HepG2 (cell line): ENCODE data around the gene PPP4R3A. TPM values are rescaled to one million over a fixed set of nuclear protein-coding genes. Genes with fewer than 3 reads are reported as not detected.
A peak's percentile ranks its signal among the peaks of the same experiment; 100 is the strongest.

Experiments
- ADNP ChIP-seq: sonication (generic); formaldehyde crosslinking; IDR thresholded peaks from 2 replicates; pipeline ENCODE4 v1.4.0; 2020; ENCODE audit warnings: missing genetic modification reagents
- ASH2L ChIP-seq: fragments of 300-600, 200-600 bp; sonication (generic); IDR thresholded peaks from 2 replicates; pipeline ENCODE4 v1.7.0; 2017; ENCODE audit warnings: low read depth, mild to moderate bottlenecking, moderate library complexity, mixed read lengths, low read length; ENCODE audit not compliant: insufficient read length
- ATF5 ChIP-seq: sonication (generic); formaldehyde crosslinking; IDR thresholded peaks from 2 replicates; pipeline ENCODE4 v1.4.0; 2020; ENCODE audit warnings: mild to moderate bottlenecking, low read depth, missing genetic modification reagents
- CSRNP1 ChIP-seq: sonication (generic); formaldehyde crosslinking; IDR thresholded peaks from 2 replicates; pipeline ENCODE4 v1.8.1; 2023; ENCODE audit warnings: mild to moderate bottlenecking, missing genetic modification reagents
- IRF1 ChIP-seq: sonication (generic); formaldehyde crosslinking; IDR thresholded peaks from 2 replicates; pipeline ENCODE4 v1.4.0; 2020; ENCODE audit warnings: low read depth, mild to moderate bottlenecking, missing genetic modification reagents
- IRX3 ChIP-seq: sonication (generic); formaldehyde crosslinking; IDR thresholded peaks from 2 replicates; pipeline ENCODE4 v1.8.1; 2023; ENCODE audit warnings: mild to moderate bottlenecking, low read depth, missing genetic modification reagents, borderline replicate concordance
- KLF16 ChIP-seq, 2 experiments: sonication (generic) in 1 of 2; formaldehyde crosslinking in 1 of 2; IDR thresholded peaks; 2 replicates each; pipeline versions ENCODE4 v1.6.1 to v1.8.0; 2016 to 2023; ENCODE audit warnings: missing genetic modification reagents in 2 of 2, missing compliant biosample characterization in 1 of 2
- MYPOP ChIP-seq: sonication (generic); formaldehyde crosslinking; IDR thresholded peaks from 2 replicates; pipeline ENCODE4 v1.8.1; 2023; ENCODE audit warnings: mild to moderate bottlenecking, moderate library complexity, missing genetic modification reagents
- NCOA1 ChIP-seq: sonication (generic); formaldehyde crosslinking; IDR thresholded peaks from 2 replicates; pipeline ENCODE4 v1.9.0; 2021; ENCODE audit warnings: missing genetic modification reagents
- PHB2 ChIP-seq: fragments of 450-650 bp; IDR thresholded peaks from 2 replicates; pipeline ENCODE4 v1.6.1; 2018; ENCODE audit not compliant: partially characterized antibody
- RARG ChIP-seq: sonication (generic); formaldehyde crosslinking; IDR thresholded peaks from 2 replicates; pipeline ENCODE4 v1.4.0; 2020; ENCODE audit warnings: low read depth, mild to moderate bottlenecking, missing genetic modification reagents
- ZKSCAN8 ChIP-seq: IDR thresholded peaks from 2 replicates; pipeline ENCODE4 v1.6.1; 2016; ENCODE audit warnings: borderline replicate concordance, missing genetic modification reagents, missing compliant biosample characterization
- ZMAT5 ChIP-seq: sonication (generic); formaldehyde crosslinking; IDR thresholded peaks from 2 replicates; pipeline ENCODE4 v1.5.0; 2020; ENCODE audit warnings: mild to moderate bottlenecking, low read depth, missing genetic modification reagents, borderline replicate concordance
- ZNF275 ChIP-seq: sonication (generic); formaldehyde crosslinking; IDR thresholded peaks from 2 replicates; pipeline ENCODE4 v1.8.0; 2022; ENCODE audit warnings: missing genetic modification reagents, mild to moderate bottlenecking, inconsistent platforms, borderline replicate concordance
- ZNF276 ChIP-seq: sonication (generic); formaldehyde crosslinking; IDR thresholded peaks from 2 replicates; pipeline ENCODE4 v1.4.0; 2020; ENCODE audit warnings: mild to moderate bottlenecking, low read depth, missing genetic modification reagents
- ZNF512 ChIP-seq: sonication (generic); formaldehyde crosslinking; IDR thresholded peaks from 2 replicates; pipeline ENCODE4 v1.4.0; 2020; ENCODE audit warnings: mild to moderate bottlenecking, missing genetic modification reagents
- ZNF775 ChIP-seq: sonication (generic); formaldehyde crosslinking; IDR thresholded peaks from 2 replicates; pipeline ENCODE4 v1.4.0; 2020; ENCODE audit warnings: missing genetic modification reagents, mild to moderate bottlenecking, moderate library complexity, borderline replicate concordance
- polyA plus RNA-seq, 8 experiments: library from polyadenylated mRNA; depleted of rRNA in 3 of 8; stranded (reverse) in 7 of 8; unstranded in 1 of 8; fragments of >200 nt; fragmentation: Illumina TruSeq in 4 of 8; extraction: Trizol in 4 of 8; gene quantifications; 2 replicates each; pipeline versions ENCODE4 v1.2.1 to v1.2.3, GENCODE V29; 2011 to 2016; ENCODE audit warnings: low read depth in 4 of 8, missing spikeins in 1 of 8, mixed read lengths in 1 of 8; ENCODE audit not compliant: insufficient read depth in 1 of 8
- total RNA-seq, 5 experiments: library from RNA; depleted of rRNA; stranded (reverse); fragments of >200 nt; fragmentation: Illumina TruSeq; extraction: Trizol; gene quantifications; 2 replicates each; pipeline ENCODE4 v1.2.3, GENCODE V29; 2016; ENCODE audit warnings: low read depth in 1 of 5

PPP4R3A gene
- total and polyA plus RNA-seq, 2 of the 13 experiments (the other 11 are each of a cell fraction or from before 2014, with no cell fraction given) = 22.5 to 57.4 TPM

- TF ChIP-seq MYPOP (CRISPR knock-in tag) = peak; percentile 99
- no peak for TF ChIP-seq ADNP (CRISPR knock-in tag)
- TF ChIP-seq ZNF512 (CRISPR knock-in tag) = no peak
- TF ChIP-seq ZKSCAN8 = no peak; the same call in 1 of the 2 replicates
- peak; percentile 96 for TF ChIP-seq CSRNP1
- TF ChIP-seq IRX3 (CRISPR knock-in tag) = peak; percentile 24
- TF ChIP-seq PHB2 = no peak
- no peak for TF ChIP-seq ZMAT5
- TF ChIP-seq KLF16 (CRISPR knock-in tag; IDR thresholded peaks at IDR 0.05) = peak in 1 of 2 experiments; percentile 83; a peak in 1 of 4 replicates
- no peak for TF ChIP-seq ATF5 (CRISPR knock-in tag)
- peak; percentile 87; the same call in 1 of the 2 replicates for TF ChIP-seq ZNF775 (CRISPR knock-in tag)
- TF ChIP-seq ZNF276 (CRISPR knock-in tag) = peak; percentile 83; the same call in 1 of the 2 replicates
- no peak for TF ChIP-seq IRF1 (CRISPR knock-in tag)
- peak; percentile 92 for TF ChIP-seq ASH2L
- TF ChIP-seq RARG (CRISPR knock-in tag) = 0 out of 2 replicates have a peak, but pooled peaks have one; percentile 36
- peak; percentile 70 for TF ChIP-seq ZNF275
- no peak for TF ChIP-seq NCOA1 (CRISPR knock-in tag)
Measured at GRCh38 chr14:91510171-91511042, at the start of gene PPP4R3A (continued).
